Activated CD8-positive, alpha-beta T cell treated with anti-CD3 and anti-CD28 coated beads, Interleukin-2, amount 10 ng/mL, durations not matched to agents 7 days and 5 days (primary cell): ENCODE results near the gene PDE10A. TPM values are rescaled to one million over a fixed set of nuclear protein-coding genes. Genes with fewer than 3 reads are reported as not detected.

ENCODE experiments used
- ATAC-seq: fragments of 150-1000 bp; cut with Tn5 transposase; one replicate; pipeline ENCODE4 v1.10.0; 2021; ENCODE audit warnings: moderate library complexity
- CTCF ChIA-PET: fragments of 350-600 bp; sonication (Branson Sonifier 250); formaldehyde crosslinking; loops from one replicate; lab custom pipeline; 2021; ENCODE audit warnings: antibody characterized with exemption; lab: Charles Lee
- POLR2A ChIA-PET: fragments of 350-600 bp; sonication (Branson Sonifier 250); formaldehyde crosslinking; loops from one replicate; lab custom pipeline; 2021; ENCODE audit warnings: antibody characterized with exemption; lab: Charles Lee
- DNase-seq: peaks from one replicate; pipeline ENCODE4 v3.0.0-alpha.2; 2020
- H3K27ac Mint-ChIP-seq: one replicate; pipeline ENCODE4 v1.8.0; 2021; ENCODE audit warnings: mild to moderate bottlenecking, mixed read lengths
- H3K27me3 Mint-ChIP-seq: one replicate; pipeline ENCODE4 v1.8.0; 2021; ENCODE audit warnings: low read depth, mixed read lengths
- H3K36me3 Mint-ChIP-seq: one replicate; pipeline ENCODE4 v1.8.0; 2021; ENCODE audit warnings: low read depth, mixed read lengths
- H3K4me1 Mint-ChIP-seq: one replicate; pipeline ENCODE4 v1.8.0; 2021; ENCODE audit warnings: low read depth, mixed read lengths
- H3K4me3 Mint-ChIP-seq: one replicate; pipeline ENCODE4 v1.8.0; 2021; ENCODE audit warnings: mild to moderate bottlenecking, mixed read lengths
- H3K9me3 Mint-ChIP-seq: one replicate; pipeline ENCODE4 v1.8.0; 2022; ENCODE audit warnings: mixed read lengths; ENCODE audit not compliant: insufficient read depth
- total RNA-seq, 2 experiments: library from RNA; stranded (reverse); gene quantifications; one replicate each; pipeline ENCODE4 v1.2.3, GENCODE V29; 2021

PDE10A gene
- total RNA-seq, 2 experiments from 2014 or later: not detected

GRCh38 chr6:165675120-165675519, 12.1 kb upstream of the PDE10A start:
- H3K4me1 Mint-ChIP-seq: no peaks in the 10 kb centered on the region
- H3K27ac Mint-ChIP-seq: no peak overlapping the region
- no peak for DNase-seq
- no peak for ATAC-seq
- POLR2A ChIA-PET: no interaction called here
- H3K27me3 Mint-ChIP-seq: no peaks in the 10 kb centered on the region
- H3K4me3 Mint-ChIP-seq: no peak overlapping the region
- H3K9me3 Mint-ChIP-seq: no peaks in the 10 kb centered on the region
- no peaks in the 10 kb centered on the region for H3K36me3 Mint-ChIP-seq
- CTCF ChIA-PET: no interaction called here

DNA sequence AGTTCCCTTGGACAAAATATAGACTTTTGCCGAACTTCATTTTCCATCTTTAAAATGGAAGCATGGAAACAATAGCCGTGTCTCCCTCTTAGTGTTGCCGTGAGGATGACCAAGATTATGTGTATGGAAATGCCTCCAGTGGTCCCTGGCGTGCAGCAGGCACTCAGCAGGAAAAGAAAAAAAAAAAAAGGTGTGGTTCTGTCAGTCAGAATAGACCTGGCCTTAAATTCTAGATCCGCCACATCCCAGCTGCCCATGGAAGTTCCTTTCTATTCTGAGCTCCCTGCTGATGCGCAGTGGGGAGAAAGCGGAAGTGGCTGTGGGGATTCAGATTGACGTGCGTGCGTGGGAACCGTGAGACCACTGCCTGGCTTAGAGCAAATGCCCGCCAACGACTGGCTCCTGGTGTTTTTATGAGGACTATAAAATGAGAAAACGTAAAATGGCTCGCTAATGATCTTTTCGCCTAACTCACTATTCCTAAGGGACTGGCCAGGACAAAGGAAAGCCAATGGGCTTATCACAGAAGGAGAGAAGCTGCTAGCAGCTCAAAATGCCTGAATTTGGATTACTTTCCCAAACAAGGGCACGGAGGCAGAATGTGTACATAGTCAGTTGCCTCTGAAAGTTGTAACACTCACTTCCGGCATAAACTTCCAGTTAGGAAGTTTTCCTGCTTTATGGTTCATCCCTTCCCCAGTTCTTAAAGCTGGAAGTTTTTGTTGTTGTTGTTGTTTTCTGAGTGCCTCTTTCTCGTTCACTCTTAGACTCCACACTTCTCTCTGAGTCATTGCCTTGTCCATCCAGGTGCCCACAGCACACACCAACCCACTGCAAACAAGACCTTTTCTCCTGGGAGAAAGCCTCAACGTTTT, 11.4 kb upstream of the PDE10A start:
- Mint-ChIP-seq H3K4me1 (no peaks in the 10 kb centered on the region), H3K27ac (no peak overlapping the region), H3K36me3 (no peaks in the 10 kb centered on the region), H3K27me3 (no peaks in the 10 kb centered on the region), H3K4me3 (no peak overlapping the region), H3K9me3 (no peaks in the 10 kb centered on the region)
- ATAC-seq: no peak
- no peak for DNase-seq
- CTCF ChIA-PET: no interaction called here
- POLR2A ChIA-PET: no interaction called here

DNA sequence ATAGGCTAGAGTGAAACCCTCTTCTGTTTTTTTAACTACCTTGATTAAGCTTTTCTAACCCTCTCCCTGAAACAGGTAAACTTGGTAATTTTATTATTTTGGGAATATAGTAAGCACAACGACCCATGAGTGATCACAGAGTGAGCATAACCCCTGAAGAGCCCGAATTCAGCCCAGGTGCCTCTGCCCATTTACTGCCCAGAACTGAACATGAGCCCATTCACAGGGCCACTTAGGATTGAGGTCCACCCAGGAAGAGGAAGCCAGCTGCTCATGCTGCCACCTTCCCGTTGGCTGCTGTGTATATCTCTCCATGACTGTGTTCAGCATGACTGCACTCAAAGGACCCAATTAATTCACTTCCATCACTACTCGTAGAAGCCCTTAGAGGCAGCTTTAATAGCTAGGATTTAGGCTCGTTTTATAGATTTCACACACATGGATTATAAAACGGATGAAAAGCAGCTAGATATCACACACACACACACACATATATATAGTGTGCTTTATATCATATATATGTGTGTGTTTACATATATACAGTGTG, 8.3 kb upstream of the PDE10A start:
- no peaks in the 10 kb centered on the region for H3K9me3 Mint-ChIP-seq
- ChIA-PET POLR2A (no interaction called here), CTCF (no interaction called here)
- ATAC-seq: no peak
- H3K27ac Mint-ChIP-seq: no peak overlapping the region
- no peak for DNase-seq
- H3K4me1 Mint-ChIP-seq: no peaks in the 10 kb centered on the region
- H3K36me3 Mint-ChIP-seq: no peaks in the 10 kb centered on the region
- H3K4me3 Mint-ChIP-seq: no peak overlapping the region
- peaks cover 5% of the 10 kb centered on the region for H3K27me3 Mint-ChIP-seq

- H3K27me3 Mint-ChIP-seq: peaks cover 22% of the 10 kb centered on the region
- DNase-seq (no peak), ATAC-seq (no peak)
- H3K4me1 Mint-ChIP-seq: peaks cover 2% of the 10 kb centered on the region
- no peak overlapping the region for H3K27ac Mint-ChIP-seq
- no peak overlapping the region for H3K4me3 Mint-ChIP-seq
- ChIA-PET CTCF (no interaction called here), POLR2A (no interaction called here)
- H3K9me3 Mint-ChIP-seq: no peaks in the 10 kb centered on the region
- peaks cover 2% of the 10 kb centered on the region for H3K36me3 Mint-ChIP-seq
Observed at GRCh38 chr6:165668951-165669350, 5.9 kb upstream of the PDE10A start.

- H3K4me3 Mint-ChIP-seq: no peak overlapping the region
- no peak for ATAC-seq
- ChIA-PET CTCF (no interaction called here), POLR2A (no interaction called here)
- DNase-seq: no peak
- no peaks in the 10 kb centered on the region for H3K9me3 Mint-ChIP-seq
- H3K4me1 Mint-ChIP-seq: peaks cover 7% of the 10 kb centered on the region
- H3K36me3 Mint-ChIP-seq: peaks cover 2% of the 10 kb centered on the region
- H3K27ac Mint-ChIP-seq: no peak overlapping the region
- H3K27me3 Mint-ChIP-seq: peaks cover 38% of the 10 kb centered on the region
Observed at GRCh38 chr6:165665384-165665672, 2.3 kb upstream of the PDE10A start.

GRCh38 chr6:165664559-165665383, 1.7 kb upstream of the PDE10A start:
- ChIA-PET CTCF (no interaction called here), POLR2A (no interaction called here)
- H3K4me1 Mint-ChIP-seq: peaks cover 7% of the 10 kb centered on the region
- no peak for DNase-seq
- ATAC-seq: no peak
- H3K27me3 Mint-ChIP-seq: peaks cover 42% of the 10 kb centered on the region
- H3K27ac Mint-ChIP-seq: no peak overlapping the region
- no peaks in the 10 kb centered on the region for H3K9me3 Mint-ChIP-seq
- no peak overlapping the region for H3K4me3 Mint-ChIP-seq
- H3K36me3 Mint-ChIP-seq: peaks cover 2% of the 10 kb centered on the region

GRCh38 chr6:165663736-165664558, 906 bp upstream of the PDE10A start:
- Mint-ChIP-seq H3K4me1 (peaks cover 7% of the 10 kb centered on the region), H3K4me3 (peak overlapping the region; percentile 22), H3K36me3 (peaks cover 2% of the 10 kb centered on the region), H3K27me3 (peaks cover 49% of the 10 kb centered on the region), H3K27ac (peak overlapping the region; percentile 20), H3K9me3 (no peaks in the 10 kb centered on the region)
- DNase-seq (no peak), ATAC-seq (no peak)
- ChIA-PET POLR2A (no interaction called here), CTCF (no interaction called here)

- POLR2A ChIA-PET: no interaction called here
- peak overlapping the region; percentile 20 for H3K27ac Mint-ChIP-seq
- DNase-seq (no peak), ATAC-seq (no peak)
- H3K27me3 Mint-ChIP-seq: peaks cover 53% of the 10 kb centered on the region
- peak overlapping the region; percentile 22 for H3K4me3 Mint-ChIP-seq
- H3K36me3 Mint-ChIP-seq: peaks cover 2% of the 10 kb centered on the region
- CTCF ChIA-PET: no interaction called here
- H3K4me1 Mint-ChIP-seq: peaks cover 7% of the 10 kb centered on the region
- no peaks in the 10 kb centered on the region for H3K9me3 Mint-ChIP-seq
Observed at GRCh38 chr6:165663377-165663735, 315 bp upstream of the PDE10A start.

- H3K27ac Mint-ChIP-seq: no peak overlapping the region
- H3K9me3 Mint-ChIP-seq: no peaks in the 10 kb centered on the region
- POLR2A ChIA-PET: no interaction called here
- H3K4me3 Mint-ChIP-seq: no peak overlapping the region
- ATAC-seq: peak; percentile 33
- peaks cover 61% of the 10 kb centered on the region for H3K27me3 Mint-ChIP-seq
- H3K4me1 Mint-ChIP-seq: peaks cover 7% of the 10 kb centered on the region
- DNase-seq: no peak
- CTCF ChIA-PET: no interaction called here
- H3K36me3 Mint-ChIP-seq: peaks cover 2% of the 10 kb centered on the region
Observed at GRCh38 chr6:165662041-165662748, 846 bp downstream of the PDE10A start.

DNA sequence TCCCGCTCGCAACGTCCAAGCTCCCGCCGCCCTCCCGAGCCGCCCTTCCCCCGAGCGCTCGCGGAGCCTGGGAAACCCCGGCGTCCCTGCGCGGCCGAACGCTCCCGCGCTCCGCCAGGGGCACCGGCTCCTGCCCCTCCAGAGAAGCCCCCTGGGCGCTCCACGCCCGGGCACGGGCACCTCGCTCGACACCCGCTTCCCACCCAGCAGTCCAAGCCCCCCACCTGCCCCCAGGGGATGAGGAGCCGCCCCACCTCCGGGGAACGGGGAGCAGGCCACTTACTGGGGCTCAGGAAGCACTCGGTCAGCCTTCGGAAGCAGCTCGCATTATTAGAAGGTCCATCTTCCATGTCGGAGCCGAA, 1.4 kb downstream of the PDE10A start:
- CTCF ChIA-PET: no interaction called here
- H3K4me3 Mint-ChIP-seq: no peak overlapping the region

DNA sequence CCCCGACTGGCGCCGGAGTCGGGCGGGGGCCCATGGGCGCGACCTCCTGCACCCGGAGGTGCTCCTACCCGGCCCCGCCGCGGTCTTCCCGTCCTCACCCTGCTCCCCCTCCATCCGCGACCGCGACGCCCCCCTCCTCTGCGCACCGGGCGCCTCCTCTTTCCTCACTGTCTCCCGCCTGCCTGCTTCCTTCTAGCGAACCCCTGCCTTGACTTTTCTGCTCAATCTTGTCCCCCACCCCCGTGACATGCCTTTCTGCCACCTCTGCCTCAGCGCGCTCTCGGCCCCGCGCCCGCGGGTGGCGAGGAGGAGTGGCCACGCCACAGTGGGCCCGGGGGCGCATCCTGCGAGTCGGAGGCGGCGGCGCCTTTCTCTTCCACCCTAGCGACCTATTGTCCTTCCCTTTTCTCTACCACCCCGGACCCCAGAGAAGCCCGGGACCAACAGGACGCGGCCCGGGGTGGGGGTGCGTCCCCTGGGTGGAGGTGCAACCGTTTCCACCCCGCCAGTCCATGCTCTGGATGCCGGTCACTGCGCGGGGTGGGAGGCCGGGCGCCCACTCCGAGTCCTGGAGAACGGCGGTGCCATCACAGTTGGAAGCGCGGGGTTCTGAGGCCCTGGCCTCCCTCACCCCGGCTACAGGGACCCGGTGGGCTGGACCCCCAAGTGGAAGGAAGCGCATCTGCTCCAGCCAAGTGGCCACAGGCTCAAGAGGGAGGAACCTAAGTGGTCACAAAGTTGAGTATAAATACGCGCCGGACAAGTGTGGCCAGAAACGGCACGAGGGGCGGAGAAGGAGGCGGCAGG, 2.0 kb downstream of the PDE10A start:
- CTCF ChIA-PET: no interaction called here
- Mint-ChIP-seq H3K4me3 (no peak overlapping the region), H3K36me3 (peaks cover 2% of the 10 kb centered on the region), H3K27me3 (peaks cover 56% of the 10 kb centered on the region), H3K4me1 (peaks cover 7% of the 10 kb centered on the region), H3K27ac (no peak overlapping the region), H3K9me3 (no peaks in the 10 kb centered on the region)
- POLR2A ChIA-PET: no interaction called here
- ATAC-seq (no peak), DNase-seq (no peak)

More for the DNA sequence above, 1.4 kb downstream of the PDE10A start:
- Mint-ChIP-seq H3K36me3 (peaks cover 2% of the 10 kb centered on the region), H3K9me3 (no peaks in the 10 kb centered on the region), H3K27ac (no peak overlapping the region), H3K27me3 (peaks cover 59% of the 10 kb centered on the region), H3K4me1 (peaks cover 7% of the 10 kb centered on the region)
- ATAC-seq (no peak), DNase-seq (no peak)
- POLR2A ChIA-PET: no interaction called here
